GM12891 (cell line): ENCODE results near the gene DHX38.

Experiments
- DNase-seq: peaks from one replicate; pipeline ENCODE4 v3.0.0; 2011; ENCODE audit warnings: low spot score; ENCODE audit not compliant: insufficient read length
- FAIRE-seq: peaks from 2 replicates; lab custom pipeline; 2011; peaks lifted over from hg19 to GRCh38; lab: Jason Lieb, UNC
- PAX5 ChIP-seq: IDR thresholded peaks from 2 replicates; pipeline ENCODE4 v1.6.1; 2011; ENCODE audit warnings: low read length, moderate library complexity, mild to moderate bottlenecking; ENCODE audit not compliant: insufficient read depth, severe bottlenecking
- POLR2A ChIP-seq: IDR thresholded peaks from 2 replicates; pipeline ENCODE4 v1.6.1; 2011; ENCODE audit warnings: low read depth, low read length, control low read depth
- POLR2AphosphoS5 ChIP-seq: IDR thresholded peaks from 2 replicates; pipeline ENCODE4 v1.6.1; 2011; ENCODE audit warnings: low read depth, low read length, control low read depth
- POU2F2 ChIP-seq: IDR thresholded peaks from 2 replicates; pipeline ENCODE4 v1.6.1; 2011; ENCODE audit warnings: low read depth, mild to moderate bottlenecking, control low read depth, low read length, moderate library complexity
- SPI1 ChIP-seq: IDR thresholded peaks from 2 replicates; pipeline ENCODE4 v1.6.1; 2011; ENCODE audit warnings: low read depth, low read length, control low read depth
- TAF1 ChIP-seq: IDR thresholded peaks from 2 replicates; pipeline ENCODE4 v1.6.1; 2011; ENCODE audit warnings: low read depth, low read length, control low read depth

DHX38 gene

GRCh38 chr16:72129976-72130656 is 36.5 kb downstream of the DHX38 start:
- FAIRE-seq: no peak
- DNase-seq: no peak
- no peak for TF ChIP-seq TAF1
- TF ChIP-seq SPI1: no peak
- TF ChIP-seq POU2F2: no peak
- TF ChIP-seq POLR2AphosphoS5: no peak
- no peak for TF ChIP-seq POLR2A
- no peak for TF ChIP-seq PAX5

GRCh38 chr16:72131036-72131435 is 37.4 kb downstream of the DHX38 start:
- TF ChIP-seq POU2F2 (no peak), SPI1 (no peak), POLR2AphosphoS5 (no peak), PAX5 (no peak), TAF1 (no peak), POLR2A (no peak)
- DNase-seq (no peak), FAIRE-seq (no peak)

GRCh38 chr16:72132726-72133125 is 39.1 kb downstream of the DHX38 start:
- FAIRE-seq (no peak), DNase-seq (no peak)
- TF ChIP-seq POLR2AphosphoS5: no peak
- TF ChIP-seq POLR2A: no peak
- TF ChIP-seq SPI1: no peak
- no peak for TF ChIP-seq PAX5
- TF ChIP-seq TAF1: no peak
- TF ChIP-seq POU2F2: no peak

GRCh38 chr16:72134507-72134906 is 40.9 kb downstream of the DHX38 start:
- DNase-seq (no peak), FAIRE-seq (no peak)
- no peak for TF ChIP-seq PAX5
- TF ChIP-seq POU2F2: no peak
- TF ChIP-seq POLR2AphosphoS5: no peak
- TF ChIP-seq SPI1: no peak
- no peak for TF ChIP-seq TAF1
- TF ChIP-seq POLR2A: no peak

GRCh38 chr16:72137380-72138063 is 43.9 kb downstream of the DHX38 start:
- no peak for TF ChIP-seq POU2F2
- TF ChIP-seq POLR2A: no peak
- TF ChIP-seq PAX5: no peak
- TF ChIP-seq POLR2AphosphoS5: no peak
- no peak for TF ChIP-seq TAF1
- no peak for TF ChIP-seq SPI1
- no peak for DNase-seq
- FAIRE-seq: no peak

GRCh38 chr16:72138064-72138572 is 44.5 kb downstream of the DHX38 start:
- FAIRE-seq: no peak
- no peak for DNase-seq
- TF ChIP-seq TAF1 (no peak), PAX5 (no peak), SPI1 (no peak)

GRCh38 chr16:72139908-72140307 is 46.3 kb downstream of the DHX38 start:
- DNase-seq: no peak
- no peak for FAIRE-seq
- no peak for TF ChIP-seq TAF1
- TF ChIP-seq POU2F2: no peak
- no peak for TF ChIP-seq POLR2A
- no peak for TF ChIP-seq PAX5
- no peak for TF ChIP-seq POLR2AphosphoS5
- no peak for TF ChIP-seq SPI1

GRCh38 chr16:72142476-72142875 is 48.8 kb downstream of the DHX38 start:
- no peak for FAIRE-seq
- TF ChIP-seq POLR2AphosphoS5: no peak
- no peak for TF ChIP-seq POU2F2
- TF ChIP-seq POLR2A: no peak
- no peak for TF ChIP-seq SPI1
- TF ChIP-seq PAX5: no peak
- no peak for TF ChIP-seq TAF1
- DNase-seq: no peak

- no peak for DNase-seq
- TF ChIP-seq SPI1: no peak
- TF ChIP-seq POLR2AphosphoS5: no peak
- TF ChIP-seq TAF1: no peak
- TF ChIP-seq POLR2A: no peak
- no peak for TF ChIP-seq POU2F2
- TF ChIP-seq PAX5: no peak
- peak; percentile 28 for FAIRE-seq
Observed at GRCh38 chr16:72149676-72150464, 56.2 kb downstream of the DHX38 start.

- TF ChIP-seq POLR2AphosphoS5 (no peak), SPI1 (no peak), POU2F2 (no peak), TAF1 (no peak), POLR2A (no peak), PAX5 (no peak)
- DNase-seq (no peak), FAIRE-seq (no peak)
Observed at GRCh38 chr16:72159386-72159785, 65.7 kb downstream of the DHX38 start.
